Kidney (tissue), 14 donors: ENCODE results near the gene UROD. TPM values are rescaled to one million over a fixed set of nuclear protein-coding genes. Genes with fewer than 3 reads are reported as not detected.
"Not testable (repeated sequence)": the region's sequence is repeated elsewhere in the genome, so short reads cannot be mapped to it uniquely, and the experiment has no call there.

ENCODE experiments used
- DNase-seq, 5 donors: peaks; one replicate each; pipeline ENCODE4 v3.0.0-alpha.2; 2013 to 2020
- FAIRE-seq: peaks from 2 replicates; lab custom pipeline; 2012; peaks lifted over from hg19 to GRCh38; lab: Jason Lieb, UNC
- H3K27ac ChIP-seq, 2 donors: one replicate each; pipeline ENCODE4 v1.7.0; 2013; ENCODE audit warnings: low read depth in 2 of 2, low read length in 2 of 2, inconsistent platforms in 1 of 2
- H3K27me3 ChIP-seq: one replicate; pipeline ENCODE4 v1.7.1; 2013; ENCODE audit warnings: low read length, inconsistent platforms; ENCODE audit not compliant: control insufficient read depth, insufficient read depth
- H3K36me3 ChIP-seq, 3 donors: one replicate each; pipeline versions ENCODE4 v1.7.0 to v1.7.1; 2013; ENCODE audit warnings: low read length in 3 of 3, control low read depth in 1 of 3, inconsistent platforms in 1 of 3; ENCODE audit not compliant: insufficient read depth in 3 of 3, control insufficient read depth in 2 of 3
- H3K4me1 ChIP-seq, 3 donors: one replicate each; pipeline versions ENCODE4 v1.7.0 to v1.7.1; 2013; ENCODE audit warnings: low read length in 3 of 3, inconsistent platforms in 1 of 3, low read depth in 1 of 3; ENCODE audit not compliant: control insufficient read depth in 2 of 3, insufficient read depth in 2 of 3
- H3K4me3 ChIP-seq, 3 donors: one replicate each; pipeline versions ENCODE4 v1.7.0 to v1.8.1; 2013; ENCODE audit warnings: low read length in 3 of 3, control low read depth in 1 of 3, inconsistent platforms in 1 of 3
- H3K9ac ChIP-seq, 3 donors: one replicate each; pipeline versions ENCODE4 v1.7.0 to v1.7.1; 2013; ENCODE audit warnings: low read length in 3 of 3, control low read depth in 1 of 3, inconsistent platforms in 1 of 3
- H3K9me3 ChIP-seq, 3 donors: one replicate each; pipeline versions ENCODE4 v1.7.0 to v1.7.1; 2013; ENCODE audit warnings: low read length in 3 of 3, control low read depth in 1 of 3, inconsistent platforms in 1 of 3; ENCODE audit not compliant: control insufficient read depth in 2 of 3, insufficient read depth in 1 of 3
- CTCF ChIP-seq: IDR thresholded peaks from 3 replicates; pipeline ENCODE4 v1.5.1; 2012; ENCODE audit warnings: mild to moderate bottlenecking, moderate library complexity, borderline replicate concordance; ENCODE audit not compliant: insufficient read depth; ENCODE audit errors: extremely low read depth
- intact Hi-C: fragments of 100-400 bp; cut with DNase I; formaldehyde crosslinking; loops from one replicate; pipeline ENCODE4 v1.11.1; 2022
- polyA plus RNA-seq: library from polyadenylated mRNA; stranded (reverse); fragments of 350-450 nt; fragmentation: Illumina TruSeq; extraction: RNeasy Lipid Tissue Mini Kit (QIAGEN cat#74804); gene quantifications from one replicate; pipeline ENCODE4 v1.2.3, GENCODE V29; 2014; ENCODE audit warnings: low read depth, low replicate concordance; ENCODE audit not compliant: insufficient read depth
- total RNA-seq: library from RNA; stranded (reverse); fragmentation: NEBNext Ultra II Directional; extraction: Animal tissue kit (Norgen Biotek cat#: 25700); gene quantifications from one replicate; pipeline ENCODE4 v1.2.1, GENCODE V29; 2021
- donor health status: control.
- donor health status: control.
- donor health status: control.
- donor health status: control.
- donor health status: control.
- donor health status: DM: yes; HTN: yes; CAD: no.
- donor health status: Normal renal cell carcinoma (clear cell type).

Gene UROD
- total and polyA plus RNA-seq, 2 donors from 2014 or later, result 71.0 to 172 TPM

GRCh38 chr1:44976252-44976651 lies 35.8 kb upstream of the UROD start:
- FAIRE-seq (no peak), DNase-seq (no peak)
- H3K9ac ChIP-seq, result no peak overlapping the region
- H3K36me3 ChIP-seq, result peaks cover 3 to 28% (median 9%) of the 10 kb centered on the region in 3 donors
- H3K27me3 ChIP-seq, result no peaks in the 10 kb centered on the region
- intact Hi-C loops, result no loop called here
- H3K4me3 ChIP-seq, result no peak overlapping the region
- no peaks in the 10 kb centered on the region for H3K4me1 ChIP-seq
- no peak for TF ChIP-seq CTCF
- no peaks in the 10 kb centered on the region for H3K9me3 ChIP-seq
- H3K27ac ChIP-seq, result no peak overlapping the region

- FAIRE-seq, result not testable (repeated sequence)
These were observed 34.7 kb upstream of the UROD start for GRCh38 chr1:44977372-44977771.

GRCh38 chr1:44985747-44986359 lies 26.2 kb upstream of the UROD start:
- Histone ChIP-seq H3K27ac (peak overlapping the region in 1 of 2 donors; percentile 38), H3K4me1 (peaks cover 0 to 10% (median 9%) of the 10 kb centered on the region in 3 donors), H3K4me3 (peak overlapping the region; percentile 88 to 95 (median 95)), H3K9me3 (no peaks in the 10 kb centered on the region), H3K36me3 (peaks cover 0 to 3% (median 0%) of the 10 kb centered on the region in 3 donors), H3K9ac (peak overlapping the region; percentile 73 to 94 (median 78)), H3K27me3 (no peaks in the 10 kb centered on the region)
- no peak for TF ChIP-seq CTCF
- FAIRE-seq (no peak), DNase-seq (no peak)
- intact Hi-C loops, result no loop called here

More at GRCh38 chr1:44977372-44977771, 34.7 kb upstream of the UROD start:
- H3K36me3 ChIP-seq, result peaks cover 3 to 28% (median 9%) of the 10 kb centered on the region in 3 donors
- H3K27me3 ChIP-seq, DNase-seq, H3K9me3 ChIP-seq, H3K27ac ChIP-seq, intact Hi-C loops, H3K4me1 ChIP-seq, H3K4me3 ChIP-seq, H3K9ac ChIP-seq: not testable (repeated sequence)

- Histone ChIP-seq H3K4me1 (peaks cover 0 to 10% (median 9%) of the 10 kb centered on the region in 3 donors), H3K4me3 (no peak overlapping the region), H3K27ac (no peak overlapping the region), H3K36me3 (no peaks in the 10 kb centered on the region), H3K27me3 (no peaks in the 10 kb centered on the region), H3K9me3 (no peaks in the 10 kb centered on the region), H3K9ac (no peak overlapping the region)
- TF ChIP-seq CTCF, result no peak
- DNase-seq, result no peak
- FAIRE-seq, result no peak
- intact Hi-C loops, result no loop called here
These were observed 23.4 kb upstream of the UROD start for GRCh38 chr1:44988531-44989156.
